K562 (cell line): ENCODE results near the gene VGLL1. TPM values are rescaled to one million over a fixed set of nuclear protein-coding genes. Genes with fewer than 3 reads are reported as not detected.

Source experiments
- ATAC-seq: fragments of 200-7000 bp; cut with Tn5 transposase; 3 replicates; pipeline ENCODE4 v1.9.1; 2020; ENCODE audit warnings: moderate library complexity
- BruUV-seq: library from RNA; stranded (reverse); fragments of 400-500 nt; replicated peaks from 2 replicates; lab custom pipeline; 2021; lab: Mats Ljungman, UMichigan
- CTCF ChIA-PET: fragments of 300-600 bp; formaldehyde crosslinking; extraction: SDS; loops from one replicate; lab custom pipeline; 2021; ENCODE audit warnings: low intra/inter-chr PET ratio; lab: Yijun Ruan, JAX
- POLR2A ChIA-PET: fragments of 300-600, 350-650 bp; sonication (Branson Sonifier 250); formaldehyde crosslinking; extraction: SDS; loops from one replicate; lab custom pipeline; 2021; ENCODE audit warnings: antibody characterized with exemption, inconsistent platforms; lab: Yijun Ruan, JAX
- DNase-seq, 4 experiments: peaks; one replicate each; pipeline versions ENCODE4 v3.0.0 to v3.0.0-alpha.2; 2011 to 2018; ENCODE audit warnings: low spot score in 3 of 4, mixed read lengths in 3 of 4; ENCODE audit errors: extremely low read depth in 1 of 4
- FAIRE-seq: peaks from 2 replicates; lab custom pipeline; 2011; peaks lifted over from hg19 to GRCh38; lab: Jason Lieb, UNC
- H2AFZ ChIP-seq: 2 replicates; pipeline ENCODE4 v1.6.0; 2011; ENCODE audit warnings: low read depth, low read length, control low read depth, inconsistent platforms
- H3K27ac ChIP-seq: fragments of 200-600 bp; 3 replicates; pipeline ENCODE4 v1.8.0; 2011; ENCODE audit warnings: low read depth, mild to moderate bottlenecking, control low read depth, inconsistent platforms, low read length, moderate library complexity, mixed read lengths; ENCODE audit errors: extremely low read depth
- H3K27me3 ChIP-seq, 2 experiments: fragments of 300-600 bp in 1 of 2; 2 replicates in 1 of 2; 3 replicates in 1 of 2; pipeline versions ENCODE4 v1.6.0 to v1.8.0; 2011; ENCODE audit warnings: inconsistent platforms in 2 of 2, low read length in 2 of 2, mild to moderate bottlenecking in 1 of 2, mixed read lengths in 1 of 2, moderate library complexity in 1 of 2; ENCODE audit not compliant: control insufficient read depth in 2 of 2, insufficient read depth in 2 of 2
- H3K36me3 ChIP-seq: fragments of 300-600 bp; 3 replicates; pipeline ENCODE4 v1.8.0; 2011; ENCODE audit warnings: mild to moderate bottlenecking, low read length, inconsistent platforms; ENCODE audit not compliant: control insufficient read depth, insufficient read depth
- H3K4me1 ChIP-seq, 2 experiments: fragments of 200-600 bp in 1 of 2; replicated peaks in 1 of 2; 2 replicates in 1 of 2; 3 replicates in 1 of 2; pipeline versions ENCODE4 v1.5.1 to v1.8.0; 2011; ENCODE audit warnings: inconsistent platforms in 2 of 2, low read length in 2 of 2, mild to moderate bottlenecking in 1 of 2, mixed read lengths in 1 of 2, moderate library complexity in 1 of 2; ENCODE audit not compliant: control insufficient read depth in 2 of 2, insufficient read depth in 2 of 2
- H3K4me2 ChIP-seq: 2 replicates; pipeline ENCODE4 v1.6.1; 2011; ENCODE audit warnings: low read length, control low read depth, inconsistent platforms, mixed read lengths; ENCODE audit not compliant: insufficient read depth
- H3K4me3 ChIP-seq: fragments of 200-600 bp; sonication (generic), shearing (Covaris generic); 2 replicates; pipeline ENCODE4 v1.5.1; 2016; ENCODE audit warnings: control low read depth, inconsistent platforms
- H3K79me2 ChIP-seq: fragments of 200-600 bp; 3 replicates; pipeline ENCODE4 v1.8.0; 2011; ENCODE audit warnings: low read length, inconsistent platforms; ENCODE audit not compliant: control insufficient read depth, insufficient read depth
- H3K9ac ChIP-seq, 2 experiments: 2 replicates each; pipeline versions ENCODE4 v1.6.0 to v1.6.1; 2011; ENCODE audit warnings: low read depth in 2 of 2, low read length in 2 of 2, control low read depth in 1 of 2, inconsistent platforms in 1 of 2, mild to moderate bottlenecking in 1 of 2, mixed read lengths in 1 of 2; ENCODE audit not compliant: insufficient read depth in 1 of 2
- H3K9me1 ChIP-seq: one replicate; pipeline ENCODE4 v1.6.0; 2011; ENCODE audit warnings: inconsistent platforms, mild to moderate bottlenecking, low read length, moderate library complexity; ENCODE audit not compliant: control insufficient read depth, insufficient read depth
- H3K9me3 ChIP-seq: replicated peaks from 2 replicates; pipeline ENCODE4 v1.5.1; 2011; ENCODE audit warnings: low read depth, low read length, inconsistent platforms; ENCODE audit not compliant: control insufficient read depth, insufficient read depth
- H4K20me1 ChIP-seq: replicated peaks from 2 replicates; pipeline ENCODE4 v1.6.1; 2011; ENCODE audit warnings: low read length, inconsistent platforms, mixed read lengths; ENCODE audit not compliant: control insufficient read depth, insufficient read depth
- ARID2 ChIP-seq: fragments of 450-650 bp; IDR thresholded peaks from 2 replicates; pipeline ENCODE4 v1.6.1; 2017; ENCODE audit warnings: antibody characterized with exemption, mild to moderate bottlenecking
- CC2D1A ChIP-seq: fragments of 450-650 bp; IDR thresholded peaks from 2 replicates; pipeline ENCODE4 v1.6.1; 2017; ENCODE audit warnings: mild to moderate bottlenecking
- FOXM1 ChIP-seq, 2 experiments: fragments of 450-650 bp in 1 of 2; sonication (generic) in 1 of 2; formaldehyde crosslinking in 1 of 2; IDR thresholded peaks; 2 replicates each; pipeline versions ENCODE4 v1.6.1 to v1.9.0; 2017 to 2022; ENCODE audit warnings: low read depth in 2 of 2, mild to moderate bottlenecking in 2 of 2, missing genetic modification reagents in 1 of 2, moderate library complexity in 1 of 2
- ZFP36 ChIP-seq: fragments of 150-350 bp; IDR thresholded peaks from 2 replicates; pipeline ENCODE4 v1.6.1; 2018; ENCODE audit warnings: low read length, low read depth; ENCODE audit not compliant: partially characterized antibody
- ZNF121 ChIP-seq: sonication (generic); formaldehyde crosslinking; conservative IDR thresholded peaks from 2 replicates; pipeline ENCODE4 v1.8.0; 2022; ENCODE audit warnings: missing genetic modification reagents
- WGBS: fragments of 100-300 bp; shearing (Covaris generic); methylation state at CpG from one replicate; pipeline ENCODE4 v1.1.6; 2016; ENCODE audit warnings: low coverage, mixed read lengths; ENCODE audit not compliant: insufficient coverage; ENCODE audit errors: missing lambda C conversion rate; 5-methylcytosine and 5-hydroxymethylcytosine counted together
- in situ Hi-C: fragments of 300-500 bp; cut with MboI; formaldehyde crosslinking; loops from 4 replicates; pipeline ENCODE4 v1.15.0; 2018; ENCODE audit warnings: inconsistent platforms, mixed read lengths
- intact Hi-C: fragments of 100-400 bp; cut with micrococcal nuclease; formaldehyde crosslinking; loops from 2 replicates; pipeline ENCODE4 v1.14.2; 2022
- polyA plus RNA-seq, 8 experiments: library from polyadenylated mRNA; depleted of rRNA in 4 of 8; stranded (reverse) in 5 of 8; unstranded in 3 of 8; fragments of >200 nt; fragmentation: Nextera tagmentation in 2 of 8; fragmentation: Illumina TruSeq in 1 of 8; extraction: Ambion mirVana in 2 of 8; extraction: Trizol in 1 of 8; gene quantifications; 2 replicates each; pipeline versions ENCODE4 v1.2.1 to v1.2.3, GENCODE V29; 2011 to 2014; ENCODE audit warnings: inconsistent platforms in 1 of 8, missing spikeins in 1 of 8
- total RNA-seq, 7 experiments: library from RNA; depleted of rRNA in 6 of 7; stranded (reverse); fragments of >200 nt in 6 of 7; fragmentation: Illumina TruSeq in 2 of 7; extraction: Trizol in 2 of 7; gene quantifications; 2 replicates each; pipeline versions ENCODE4 v1.2.1 to v1.2.3, GENCODE V29; 2011 to 2021; ENCODE audit warnings: low replicate concordance in 1 of 7
- TF ChIP-seq, protein P1 (sequence below), 2 experiments: fragments of 450-650 bp; formaldehyde crosslinking in 1 of 2; IDR thresholded peaks; 2 replicates each; pipeline versions ENCODE4 v1.4.0 to v1.6.1; 2014 to 2020; ENCODE audit warnings: mild to moderate bottlenecking in 2 of 2, borderline replicate concordance in 1 of 2, low read depth in 1 of 2
- TF ChIP-seq, protein P2 (sequence below): sonication (generic); formaldehyde crosslinking; IDR thresholded peaks from 2 replicates; pipeline ENCODE4 v1.4.0; 2020; ENCODE audit warnings: mild to moderate bottlenecking, missing genetic modification reagents

Gene VGLL1
- total and polyA plus RNA-seq, 9 of the 15 experiments (the other 6 are each of a cell fraction or from before 2014, with no cell fraction given): not detected

DNA sequence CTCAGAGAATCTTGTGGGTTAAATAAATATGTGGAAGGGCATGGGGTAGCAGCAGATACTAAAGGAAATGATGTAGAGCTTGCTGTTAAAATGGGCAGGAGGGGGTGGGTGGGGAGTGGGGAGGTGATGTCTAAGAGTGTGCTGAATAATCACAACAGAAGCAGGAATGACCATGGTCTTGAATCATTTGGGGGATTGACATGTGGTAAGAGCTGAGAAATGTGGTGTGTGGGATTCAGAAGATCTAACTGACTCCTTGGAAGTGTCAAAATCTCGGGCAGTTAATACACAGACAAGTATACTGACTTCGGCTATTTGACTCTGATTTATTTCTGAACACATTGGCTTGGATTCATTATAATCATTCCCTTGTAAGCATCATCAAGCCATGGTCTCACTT lies 6.8 kb downstream of the VGLL1 start:
- H4K20me1 ChIP-seq: no peaks in the 10 kb centered on the region
- POLR2A ChIA-PET: interaction anchor here (0.6 to 0.8 kb wide), 2 partner anchors 10 to 22 kb away, joined by 3 read pairs; no protein-coding TSS in a partner anchor
- no peaks in the 10 kb centered on the region for H3K9me1 ChIP-seq
- FAIRE-seq: no peak
- intact Hi-C loops (no loop called here), in situ Hi-C loops (no loop called here)
- H3K4me1 ChIP-seq: peaks cover 0 to 10% of the 10 kb centered on the region in 2 experiments; a peak in 1 of 5 replicates
- no TSS peak for BruUV-seq
- WGBS: 0% methylated on average over 2 of the region's 2 CpGs
- no peaks in the 10 kb centered on the region for H3K79me2 ChIP-seq
- H3K9me3 ChIP-seq: no peaks in the 10 kb centered on the region
- no peak overlapping the region for H3K4me3 ChIP-seq
- ATAC-seq: no peak
- peaks cover 2 to 22% of the 10 kb centered on the region in 2 experiments for H3K27me3 ChIP-seq
- no peak overlapping the region for H3K9ac ChIP-seq
- H3K27ac ChIP-seq: no peak overlapping the region
- DNase-seq: no peak
- no peak overlapping the region for H3K4me2 ChIP-seq
- no peak for TF ChIP-seq FOXM1 (IDR thresholded peaks at IDR 0.05; ENCODE audit: low read depth)
- no peak for TF ChIP-seq FOXM1 (CRISPR knock-in tag; IDR thresholded peaks at IDR 0.05; ENCODE audit: low read depth)
- TF ChIP-seq ZNF121 (CRISPR knock-in tag): no peak
- no peak for TF ChIP-seq ARID2
- TF ChIP-seq ZFP36: no peak
- no peak for TF ChIP-seq CC2D1A
- TF ChIP-seq, protein P1, sequence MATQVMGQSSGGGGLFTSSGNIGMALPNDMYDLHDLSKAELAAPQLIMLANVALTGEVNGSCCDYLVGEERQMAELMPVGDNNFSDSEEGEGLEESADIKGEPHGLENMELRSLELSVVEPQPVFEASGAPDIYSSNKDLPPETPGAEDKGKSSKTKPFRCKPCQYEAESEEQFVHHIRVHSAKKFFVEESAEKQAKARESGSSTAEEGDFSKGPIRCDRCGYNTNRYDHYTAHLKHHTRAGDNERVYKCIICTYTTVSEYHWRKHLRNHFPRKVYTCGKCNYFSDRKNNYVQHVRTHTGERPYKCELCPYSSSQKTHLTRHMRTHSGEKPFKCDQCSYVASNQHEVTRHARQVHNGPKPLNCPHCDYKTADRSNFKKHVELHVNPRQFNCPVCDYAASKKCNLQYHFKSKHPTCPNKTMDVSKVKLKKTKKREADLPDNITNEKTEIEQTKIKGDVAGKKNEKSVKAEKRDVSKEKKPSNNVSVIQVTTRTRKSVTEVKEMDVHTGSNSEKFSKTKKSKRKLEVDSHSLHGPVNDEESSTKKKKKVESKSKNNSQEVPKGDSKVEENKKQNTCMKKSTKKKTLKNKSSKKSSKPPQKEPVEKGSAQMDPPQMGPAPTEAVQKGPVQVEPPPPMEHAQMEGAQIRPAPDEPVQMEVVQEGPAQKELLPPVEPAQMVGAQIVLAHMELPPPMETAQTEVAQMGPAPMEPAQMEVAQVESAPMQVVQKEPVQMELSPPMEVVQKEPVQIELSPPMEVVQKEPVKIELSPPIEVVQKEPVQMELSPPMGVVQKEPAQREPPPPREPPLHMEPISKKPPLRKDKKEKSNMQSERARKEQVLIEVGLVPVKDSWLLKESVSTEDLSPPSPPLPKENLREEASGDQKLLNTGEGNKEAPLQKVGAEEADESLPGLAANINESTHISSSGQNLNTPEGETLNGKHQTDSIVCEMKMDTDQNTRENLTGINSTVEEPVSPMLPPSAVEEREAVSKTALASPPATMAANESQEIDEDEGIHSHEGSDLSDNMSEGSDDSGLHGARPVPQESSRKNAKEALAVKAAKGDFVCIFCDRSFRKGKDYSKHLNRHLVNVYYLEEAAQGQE (IDR thresholded peaks at IDR 0.05; ENCODE audit: borderline replicate concordance): no peak
- TF ChIP-seq, protein P1 (CRISPR knock-in tag; IDR thresholded peaks at IDR 0.05; ENCODE audit: low read depth): no peak
- TF ChIP-seq, protein P2, sequence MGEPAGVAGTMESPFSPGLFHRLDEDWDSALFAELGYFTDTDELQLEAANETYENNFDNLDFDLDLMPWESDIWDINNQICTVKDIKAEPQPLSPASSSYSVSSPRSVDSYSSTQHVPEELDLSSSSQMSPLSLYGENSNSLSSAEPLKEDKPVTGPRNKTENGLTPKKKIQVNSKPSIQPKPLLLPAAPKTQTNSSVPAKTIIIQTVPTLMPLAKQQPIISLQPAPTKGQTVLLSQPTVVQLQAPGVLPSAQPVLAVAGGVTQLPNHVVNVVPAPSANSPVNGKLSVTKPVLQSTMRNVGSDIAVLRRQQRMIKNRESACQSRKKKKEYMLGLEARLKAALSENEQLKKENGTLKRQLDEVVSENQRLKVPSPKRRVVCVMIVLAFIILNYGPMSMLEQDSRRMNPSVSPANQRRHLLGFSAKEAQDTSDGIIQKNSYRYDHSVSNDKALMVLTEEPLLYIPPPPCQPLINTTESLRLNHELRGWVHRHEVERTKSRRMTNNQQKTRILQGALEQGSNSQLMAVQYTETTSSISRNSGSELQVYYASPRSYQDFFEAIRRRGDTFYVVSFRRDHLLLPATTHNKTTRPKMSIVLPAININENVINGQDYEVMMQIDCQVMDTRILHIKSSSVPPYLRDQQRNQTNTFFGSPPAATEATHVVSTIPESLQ: no peak
- H3K36me3 ChIP-seq: no peaks in the 10 kb centered on the region
- no peak overlapping the region for H2AFZ ChIP-seq
- CTCF ChIA-PET: no interaction called here
